Uterus (tissue), 4 donors: ENCODE data around the gene MORC3. TPM values are rescaled to one million over a fixed set of nuclear protein-coding genes. Genes with fewer than 3 reads are reported as not detected.
"Not testable (repeated sequence)": the region's sequence is repeated elsewhere in the genome, so short reads cannot be mapped to it uniquely, and the experiment has no call there.

Source experiments
- DNase-seq, 2 donors: peaks; one replicate each; pipeline ENCODE4 v3.0.0-alpha.2; 2019 to 2020
- H3K27ac ChIP-seq, 2 donors: fragments of 200-600 bp; sonication (generic); 1 replicate in 1 of 2; 2 replicates in 1 of 2; pipeline ENCODE4 v1.5.1; 2016 to 2018
- H3K27me3 ChIP-seq, 2 donors: fragments of 200-600 bp; sonication (generic); one replicate each; pipeline ENCODE4 v1.5.1; 2018 to 2019; ENCODE audit warnings: control low read depth in 1 of 2
- H3K36me3 ChIP-seq, 2 donors: fragments of 200-600 bp; sonication (generic); one replicate each; pipeline ENCODE4 v1.5.1; 2019; ENCODE audit warnings: control low read depth in 1 of 2
- H3K4me1 ChIP-seq, 2 donors: fragments of 200-600 bp; sonication (generic); one replicate each; pipeline ENCODE4 v1.5.1; 2018 to 2019; ENCODE audit warnings: control low read depth in 1 of 2
- H3K4me3 ChIP-seq, 2 donors: fragments of 200-600 bp; sonication (generic); 1 replicate in 1 of 2; 2 replicates in 1 of 2; pipeline ENCODE4 v1.5.1; 2018 to 2019; ENCODE audit warnings: mild to moderate bottlenecking in 1 of 2
- H3K9me3 ChIP-seq, 2 donors: fragments of 200-600 bp; sonication (generic); one replicate each; pipeline ENCODE4 v1.5.1; 2019; ENCODE audit warnings: control low read depth in 1 of 2
- CTCF ChIP-seq, 4 experiments: fragments of 200-600 bp in 2 of 4; fragments of 450-650 bp in 2 of 4; sonication (generic) in 2 of 4; IDR thresholded peaks; one replicate each; pipeline ENCODE4 v1.5.1; 2016 to 2019; ENCODE audit warnings: antibody characterized with exemption in 4 of 4, mild to moderate bottlenecking in 2 of 4, moderate library complexity in 1 of 4
- POLR2A ChIP-seq, 2 donors: fragments of 450-650 bp; IDR thresholded peaks; one replicate each; pipeline ENCODE4 v1.6.1; 2016; ENCODE audit warnings: antibody characterized with exemption in 2 of 2, mild to moderate bottlenecking in 1 of 2, moderate library complexity in 1 of 2
- intact Hi-C: fragments of 100-400 bp; cut with DNase I; formaldehyde crosslinking; loops from one replicate; pipeline ENCODE4 v1.15.1; 2023; ENCODE audit warnings: low total_unique reads
- total RNA-seq, 4 donors: library from RNA; depleted of rRNA in 3 of 4; stranded (reverse); fragments of >200 nt in 3 of 4; gene quantifications; one replicate each; pipeline versions ENCODE4 v1.1.0 to v1.2.4, GENCODE V29; 2014 to 2023
- donor health status: DM: yes; HTN: yes; CAD: no.

Gene MORC3
- total RNA-seq, 4 donors from 2014 or later = 23.3 to 95.1 (median 59.4) TPM

- H3K36me3 ChIP-seq = no peaks in the 10 kb centered on the region
- TF ChIP-seq CTCF (IDR thresholded peaks at IDR 0.05) (no peak), POLR2A (IDR thresholded peaks at IDR 0.05) (no peak)
- no peaks in the 10 kb centered on the region for H3K4me1 ChIP-seq
- no peak overlapping the region for H3K4me3 ChIP-seq
- DNase-seq = no peak
- no peaks in the 10 kb centered on the region for H3K27me3 ChIP-seq
- H3K27ac ChIP-seq = no peak overlapping the region
- intact Hi-C loops = loop anchor here (2.0 kb wide), 1 partner anchor 208 kb away; no protein-coding TSS in a partner anchor
- H3K9me3 ChIP-seq = no peaks in the 10 kb centered on the region
These were observed 17.1 kb downstream of the MORC3 start for GRCh38 chr21:36337099-36337509.

- intact Hi-C loops = no loop called here
- Histone ChIP-seq H3K4me1 (no peaks in the 10 kb centered on the region), H3K36me3 (no peaks in the 10 kb centered on the region), H3K9me3 (no peaks in the 10 kb centered on the region), H3K4me3 (no peak overlapping the region), H3K27me3 (no peaks in the 10 kb centered on the region), H3K27ac (no peak overlapping the region)
- no peak for TF ChIP-seq POLR2A (IDR thresholded peaks at IDR 0.05)
- no peak for TF ChIP-seq CTCF (IDR thresholded peaks at IDR 0.05)
- DNase-seq = no peak
These were observed 19.0 kb downstream of the MORC3 start for GRCh38 chr21:36338975-36339374.

GRCh38 chr21:36342581-36342980 lies 22.6 kb downstream of the MORC3 start:
- H3K4me1 ChIP-seq, intact Hi-C loops, H3K27ac ChIP-seq, DNase-seq, H3K36me3 ChIP-seq, H3K4me3 ChIP-seq, H3K9me3 ChIP-seq, H3K27me3 ChIP-seq: not testable (repeated sequence)

- intact Hi-C loops = no loop called here
- H3K4me3 ChIP-seq = no peak overlapping the region
These were observed 24.9 kb downstream of the MORC3 start for GRCh38 chr21:36344931-36345330.

GRCh38 chr21:36347278-36347961 lies 27.4 kb downstream of the MORC3 start:
- TF ChIP-seq POLR2A (IDR thresholded peaks at IDR 0.05) (no peak), CTCF (IDR thresholded peaks at IDR 0.05) (no peak)
- Histone ChIP-seq H3K36me3 (no peaks in the 10 kb centered on the region), H3K27me3 (no peaks in the 10 kb centered on the region), H3K4me3 (no peak overlapping the region), H3K9me3 (no peaks in the 10 kb centered on the region), H3K4me1 (no peaks in the 10 kb centered on the region), H3K27ac (no peak overlapping the region)
- no peak for DNase-seq
- intact Hi-C loops = no loop called here

More at GRCh38 chr21:36344931-36345330, 24.9 kb downstream of the MORC3 start:
- Histone ChIP-seq H3K27me3 (no peaks in the 10 kb centered on the region), H3K27ac (no peak overlapping the region), H3K9me3 (no peaks in the 10 kb centered on the region), H3K36me3 (no peaks in the 10 kb centered on the region), H3K4me1 (no peaks in the 10 kb centered on the region)
- no peak for DNase-seq
- TF ChIP-seq POLR2A (IDR thresholded peaks at IDR 0.05) (no peak), CTCF (IDR thresholded peaks at IDR 0.05) (no peak)

GRCh38 chr21:36347962-36348328 lies 27.9 kb downstream of the MORC3 start:
- DNase-seq = no peak
- Histone ChIP-seq H3K9me3 (no peaks in the 10 kb centered on the region), H3K4me3 (no peak overlapping the region), H3K4me1 (no peaks in the 10 kb centered on the region), H3K27me3 (no peaks in the 10 kb centered on the region), H3K27ac (no peak overlapping the region), H3K36me3 (no peaks in the 10 kb centered on the region)
- intact Hi-C loops = no loop called here
- no peak for TF ChIP-seq POLR2A (IDR thresholded peaks at IDR 0.05)
- TF ChIP-seq CTCF (IDR thresholded peaks at IDR 0.05) = no peak
